ENCODE data around the gene RFX7. TPM values are rescaled to one million over a fixed set of nuclear protein-coding genes. Genes with fewer than 3 reads are reported as not detected.
"Not testable (repeated sequence)": the region's sequence is repeated elsewhere in the genome, so short reads cannot be mapped to it uniquely, and the experiment has no call there.

Gene RFX7
- polyA plus RNA-seq, 1 donor, result 27.4 TPM

DNA sequence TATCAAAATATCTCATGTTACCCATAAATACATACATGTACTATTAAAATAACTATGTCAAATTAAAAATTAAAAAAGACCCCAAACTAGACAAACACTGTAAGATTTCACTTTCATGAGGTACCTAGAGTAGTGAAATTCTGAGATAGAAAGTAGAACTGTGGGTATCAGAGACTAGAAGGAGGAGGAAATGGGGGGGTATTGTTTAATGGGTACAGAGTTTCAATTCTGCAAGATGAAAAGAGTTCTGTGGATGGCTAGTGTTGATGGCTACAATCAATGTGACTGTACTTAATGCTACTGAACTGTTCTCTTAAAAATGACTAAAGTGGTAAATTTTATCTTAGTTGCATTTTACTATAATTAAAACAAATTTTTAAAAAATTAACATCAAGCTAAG lies 36.6 kb downstream of the RFX7 start:
- DNase-seq, result no peak

DNA sequence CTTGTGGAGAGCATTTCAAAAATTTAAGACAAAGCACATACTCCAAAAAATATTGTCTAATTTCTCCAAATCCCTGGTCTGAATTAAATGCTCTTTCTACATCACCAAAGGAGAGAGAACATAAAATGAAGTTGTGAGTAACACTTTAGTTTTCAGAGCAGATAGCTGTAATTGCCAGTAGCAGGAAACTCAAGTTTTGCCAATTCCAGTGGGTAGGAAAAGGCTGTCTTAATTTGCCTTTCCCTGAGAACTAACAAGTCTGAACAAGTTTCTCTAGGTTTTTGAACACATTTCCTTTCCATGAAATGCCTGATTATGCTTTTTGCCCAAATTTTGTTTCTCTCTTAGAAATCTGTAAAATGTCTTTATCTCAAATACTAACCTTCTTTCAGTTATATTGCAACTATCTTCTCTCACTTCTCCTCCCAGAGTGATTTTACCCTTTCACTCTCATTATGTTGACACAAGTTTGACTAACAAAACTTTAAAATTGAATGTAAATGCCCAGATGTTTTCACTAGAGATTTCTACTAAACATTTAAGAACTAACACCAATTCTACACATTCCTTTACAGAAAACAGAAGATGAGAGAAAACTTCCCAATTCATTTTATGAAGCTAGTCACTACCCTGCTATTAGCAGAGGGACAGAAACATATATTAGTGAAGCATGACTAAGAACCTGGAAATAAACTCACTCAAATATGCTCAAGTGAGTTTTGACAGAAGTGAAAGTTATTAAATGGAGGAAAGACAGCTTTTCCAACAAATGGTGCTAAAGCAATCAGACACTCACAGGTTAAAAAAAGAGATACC lies 38.4 kb downstream of the RFX7 start:
- DNase-seq, result no peak

DNA sequence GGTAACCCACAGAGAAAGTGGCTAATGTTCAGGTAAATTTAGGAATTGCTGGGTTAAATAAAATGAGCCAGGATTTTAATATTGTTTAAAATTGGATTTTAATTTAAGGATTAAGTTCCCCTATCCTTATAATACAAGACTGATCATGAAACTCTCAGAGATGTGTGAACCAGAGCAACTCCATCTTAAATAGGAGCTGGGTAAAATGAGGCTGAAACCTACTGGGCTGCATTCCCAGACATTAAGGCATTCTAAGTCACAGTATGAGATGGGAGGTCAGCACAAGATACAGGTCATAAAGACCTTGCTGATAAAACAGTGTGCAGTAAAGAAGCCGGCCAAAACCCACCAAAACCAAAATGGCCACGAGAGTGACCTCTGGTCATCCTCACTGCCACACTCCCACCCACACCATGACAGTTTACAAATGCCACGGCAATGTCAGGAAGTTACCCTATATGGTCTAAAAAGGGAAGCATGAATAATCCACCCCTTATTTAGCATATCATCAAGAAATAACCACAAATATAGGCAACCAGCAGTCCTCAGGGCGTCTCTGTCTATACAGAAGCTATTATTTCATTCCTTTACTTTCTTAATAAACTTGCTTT lies 40.3 kb downstream of the RFX7 start:
- DNase-seq, result not testable (repeated sequence)

DNA sequence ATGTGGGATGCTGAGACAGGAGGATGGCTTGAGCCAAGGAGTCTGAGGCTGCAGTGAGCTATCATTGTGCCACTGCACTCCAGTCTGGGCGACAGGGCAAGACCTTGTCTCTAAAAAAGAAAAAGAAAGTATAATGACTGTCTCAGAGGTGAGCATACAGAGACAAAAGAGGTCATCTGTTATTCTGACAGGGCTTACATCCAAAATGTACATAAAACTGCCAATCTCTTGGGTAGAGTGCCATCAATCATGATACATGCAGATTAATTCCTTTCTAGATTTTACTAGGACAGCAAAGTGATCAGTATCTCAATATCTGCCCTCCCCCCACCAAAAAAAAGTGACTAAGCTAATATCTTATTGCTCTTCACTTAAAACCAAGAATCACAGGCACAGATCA lies 41.0 kb downstream of the RFX7 start:
- DNase-seq, result no peak

DNA sequence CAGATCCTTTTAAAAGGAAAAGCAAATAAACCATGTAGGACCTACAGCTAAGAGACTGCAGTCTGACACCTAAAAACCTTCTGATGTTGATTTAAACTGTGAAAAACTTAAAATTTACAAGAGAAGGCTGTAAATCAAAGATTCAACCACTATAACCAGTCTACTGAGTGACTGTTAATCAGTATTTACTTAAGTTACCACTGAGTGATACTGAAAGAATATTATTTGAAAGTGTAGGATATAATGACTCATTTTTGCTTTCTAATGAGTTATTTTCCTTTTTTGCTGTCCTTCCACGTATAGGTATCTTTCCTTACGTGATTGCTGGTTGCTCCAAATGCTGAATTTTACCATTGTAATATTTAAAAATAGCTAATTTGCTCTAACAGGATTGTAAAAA lies 44.6 kb downstream of the RFX7 start:
- DNase-seq, result no peak

DNA sequence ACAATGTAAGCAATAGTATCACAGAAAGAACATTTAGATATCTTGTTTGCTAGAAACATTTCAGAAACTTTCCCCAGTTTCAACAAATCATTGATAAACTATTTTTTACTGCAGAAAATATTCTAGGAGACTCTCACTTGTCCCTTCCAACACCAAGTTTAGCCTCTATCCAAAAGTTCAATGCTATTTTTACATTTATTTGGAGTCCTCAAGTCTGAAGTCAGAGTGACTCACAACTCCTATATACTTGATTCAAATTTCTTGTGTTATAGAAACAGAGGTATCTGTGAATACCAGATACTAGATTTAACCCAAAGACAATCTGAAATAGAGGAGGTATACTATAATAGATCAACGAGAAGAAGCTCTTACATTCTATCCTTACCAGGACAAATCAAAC lies 49.6 kb downstream of the RFX7 start:
- DNase-seq, result no peak

DNA sequence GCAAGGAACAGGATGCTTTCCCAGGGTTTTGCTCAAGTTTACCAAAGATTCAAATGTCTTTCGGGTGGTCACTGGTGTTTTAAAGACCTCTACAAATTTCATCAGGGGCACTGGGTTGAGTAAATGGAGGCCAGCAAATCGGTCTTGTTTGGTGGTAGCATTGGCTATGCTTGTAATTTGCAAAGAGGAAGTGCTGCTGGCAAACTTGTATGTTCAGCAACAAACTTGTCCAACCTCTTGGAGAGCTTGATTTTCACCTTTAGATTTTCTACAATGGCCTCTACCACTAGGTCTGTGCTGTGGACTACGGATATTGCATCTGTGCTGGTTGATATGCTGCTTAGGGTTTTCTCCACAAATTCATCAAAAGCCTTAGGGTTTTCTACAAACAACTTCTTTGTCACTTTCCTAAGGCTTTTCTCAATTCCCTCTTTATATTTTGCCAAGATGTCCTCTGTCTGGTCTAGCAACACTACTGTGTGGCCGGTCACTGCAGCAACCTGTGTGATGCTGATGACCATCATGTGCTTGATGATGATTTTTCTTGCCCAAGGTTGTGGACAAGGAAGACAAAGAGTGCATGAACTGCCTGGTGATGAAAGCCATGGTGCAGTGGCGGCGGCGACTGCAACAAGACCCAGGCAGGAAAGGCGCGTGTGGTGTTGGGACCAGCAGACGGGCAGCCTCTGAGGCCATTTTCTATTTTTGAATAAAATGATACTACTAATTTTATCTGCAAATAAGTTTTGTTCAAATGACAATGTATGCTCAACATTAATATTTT lies 50.8 kb downstream of the RFX7 start:
- DNase-seq, result no peak

DNA sequence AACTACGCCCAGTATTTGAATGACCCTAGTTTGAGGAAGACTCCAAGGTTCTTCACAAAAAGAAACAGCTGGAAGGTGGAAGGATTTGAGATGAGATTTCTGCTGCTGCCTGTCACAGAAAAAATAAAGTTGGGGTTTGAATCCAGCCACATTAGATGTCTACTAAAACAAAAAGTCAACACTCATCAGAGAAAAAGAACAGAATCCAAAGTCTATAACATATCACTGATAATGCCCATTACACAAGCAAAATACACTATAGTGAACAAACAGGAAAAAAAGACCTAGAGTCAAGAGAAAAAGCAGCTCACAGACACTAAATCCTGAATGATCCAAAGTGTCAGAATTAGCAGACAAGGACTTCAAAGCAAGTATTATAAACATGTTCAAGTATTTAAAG lies 56.0 kb downstream of the RFX7 start:
- no peak for DNase-seq

DNA sequence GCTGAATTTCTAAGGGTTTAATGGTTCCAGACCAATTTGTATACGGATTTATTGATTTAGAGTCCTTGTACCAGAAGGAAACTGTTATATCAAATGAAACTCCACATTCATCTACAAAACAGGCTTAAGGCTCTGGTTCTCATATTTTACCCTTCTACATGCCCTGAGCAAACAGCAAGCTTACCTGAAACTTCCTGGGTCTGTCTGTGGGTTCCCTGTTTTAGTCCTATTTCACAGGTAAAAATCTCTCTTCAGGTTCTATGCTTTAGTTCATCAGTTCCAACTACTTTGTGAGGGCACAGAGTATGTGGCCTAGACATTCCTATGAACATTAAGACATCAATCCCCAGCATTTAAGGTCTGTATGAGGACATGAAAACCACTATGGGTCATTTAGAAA lies 57.7 kb downstream of the RFX7 start:
- DNase-seq, result no peak

DNA sequence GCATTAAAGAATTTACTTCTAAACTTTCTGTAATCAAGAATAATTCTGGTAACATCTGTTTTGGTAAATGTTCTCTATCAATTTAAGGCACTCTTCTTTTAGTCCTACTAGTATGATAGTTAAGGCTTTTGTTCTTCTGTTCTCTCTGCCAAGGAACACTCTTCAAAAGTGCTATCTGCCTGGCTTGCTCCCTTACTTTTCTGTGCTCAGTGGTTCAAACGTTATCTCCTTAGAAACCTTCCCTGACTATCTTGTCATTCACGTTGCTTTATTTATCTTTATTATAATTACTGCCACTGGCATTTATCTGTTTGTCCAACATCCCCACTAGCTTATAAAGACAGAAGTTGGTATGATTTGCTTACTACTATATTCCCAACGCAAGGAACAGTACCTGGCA lies 59.2 kb downstream of the RFX7 start:
- DNase-seq, result no peak

DNA sequence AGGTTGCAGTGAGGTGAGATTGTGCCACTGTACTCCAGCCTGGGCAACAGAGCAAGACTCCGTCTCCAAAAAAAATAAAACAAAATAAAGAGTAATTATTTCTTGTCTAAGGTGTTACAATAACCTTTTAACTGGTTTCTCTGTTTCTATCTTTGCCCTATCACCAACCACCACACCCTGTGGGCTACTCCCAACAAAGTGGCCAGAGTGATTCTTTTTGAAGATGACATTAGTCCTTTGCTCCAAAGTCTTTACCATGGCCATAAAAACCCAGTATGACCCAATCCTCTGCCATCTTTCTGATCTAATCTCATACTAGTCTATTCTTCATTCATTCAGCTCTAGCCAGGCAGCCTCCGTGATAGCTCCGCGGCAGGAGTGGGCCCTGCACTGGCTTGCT lies 62.8 kb downstream of the RFX7 start:
- DNase-seq, result no peak

DNA sequence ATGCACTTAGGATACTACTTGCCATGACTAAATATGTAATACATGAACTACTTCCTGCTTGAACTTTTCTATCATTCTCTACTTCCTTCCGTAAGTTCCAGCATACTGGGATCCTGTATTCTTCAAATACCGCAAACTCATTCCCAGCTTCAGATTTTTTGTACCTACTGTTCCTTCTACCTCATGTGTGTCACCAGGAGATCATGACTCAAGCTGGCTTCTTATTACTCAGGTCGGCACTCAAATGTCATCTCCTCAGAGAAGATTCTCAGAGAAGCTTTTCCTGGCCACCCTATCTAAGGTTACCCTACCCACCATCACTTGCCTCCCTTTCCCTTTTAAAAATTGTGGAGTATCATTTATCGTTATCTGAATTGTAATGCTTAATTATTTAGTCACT lies 66.7 kb downstream of the RFX7 start:
- DNase-seq, result no peak

DNA sequence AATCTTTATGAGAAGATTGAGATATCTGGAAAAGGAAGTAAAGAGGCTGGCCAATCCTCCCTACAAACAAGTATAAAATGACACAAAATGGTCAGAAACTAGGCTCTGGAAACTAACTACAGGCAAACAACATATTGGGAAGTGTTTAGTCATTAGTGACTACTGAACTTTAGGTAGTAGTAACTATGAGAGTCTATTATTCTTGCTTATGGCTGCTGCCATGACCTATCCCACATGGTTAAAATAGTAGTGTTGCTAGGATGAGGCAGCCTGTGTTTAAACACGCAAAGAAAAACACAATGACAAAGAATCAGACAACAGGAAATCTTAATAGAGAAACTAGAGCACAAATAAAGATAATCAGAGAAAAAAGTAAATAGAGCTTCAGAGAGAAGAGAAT lies 67.9 kb downstream of the RFX7 start:
- no peak for DNase-seq

DNA sequence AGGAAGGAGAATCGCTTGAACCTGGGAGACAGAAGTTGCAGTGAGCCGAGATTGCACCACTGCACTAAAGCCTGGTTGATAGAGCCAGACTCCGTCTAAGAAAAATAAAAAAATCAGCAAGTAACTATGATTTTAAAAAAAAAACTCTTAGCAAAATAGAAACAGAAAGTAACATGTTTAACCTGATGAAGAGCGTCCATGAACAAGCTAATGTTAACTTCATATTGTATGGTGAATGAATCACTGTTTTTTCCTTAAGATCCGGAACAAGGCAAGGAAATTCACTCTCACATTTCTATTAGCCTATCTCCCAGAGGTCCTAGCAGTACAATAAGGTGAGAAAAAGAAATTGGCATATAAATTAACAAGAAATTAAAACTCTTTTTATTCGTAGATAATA lies 69.0 kb downstream of the RFX7 start:
- DNase-seq, result no peak

DNA sequence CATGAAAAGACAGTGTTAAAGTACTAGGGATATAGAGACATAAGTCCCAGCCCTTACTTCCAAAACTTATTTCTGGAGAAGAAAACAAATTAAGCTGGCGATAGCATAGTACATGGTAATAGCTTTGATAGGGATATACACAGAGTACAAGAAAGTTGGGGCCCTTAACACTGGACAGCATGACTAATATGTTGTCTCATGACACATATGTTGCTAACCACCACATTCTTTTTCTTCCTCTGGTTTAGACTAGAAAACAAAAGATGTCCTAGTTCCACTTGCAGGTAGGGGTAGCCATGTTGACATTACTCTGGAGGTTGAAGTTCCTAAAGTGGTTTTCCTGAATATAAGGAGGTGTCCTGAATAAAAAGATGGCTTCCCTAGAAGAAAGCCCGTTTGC lies 75.3 kb downstream of the RFX7 start:
- DNase-seq, result no peak

DNA sequence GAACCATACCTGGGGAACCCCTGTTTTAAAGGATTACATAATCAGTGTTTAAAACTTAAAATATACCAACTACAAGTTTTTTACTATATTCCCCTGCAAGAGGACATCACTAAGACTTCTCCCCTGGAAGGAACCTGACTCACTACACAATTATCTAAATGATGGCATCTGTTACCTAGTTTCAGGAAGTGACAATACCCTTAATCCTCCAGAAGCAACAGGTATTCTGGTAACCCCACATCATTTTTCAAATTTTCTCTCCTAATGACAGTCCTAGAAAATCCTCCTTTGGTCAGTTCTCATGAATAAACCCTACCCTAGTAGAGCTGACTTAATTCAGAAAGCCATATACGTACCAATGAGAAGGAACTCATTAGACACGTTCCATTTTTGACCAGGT lies 78.4 kb downstream of the RFX7 start:
- DNase-seq, result no peak

DNA sequence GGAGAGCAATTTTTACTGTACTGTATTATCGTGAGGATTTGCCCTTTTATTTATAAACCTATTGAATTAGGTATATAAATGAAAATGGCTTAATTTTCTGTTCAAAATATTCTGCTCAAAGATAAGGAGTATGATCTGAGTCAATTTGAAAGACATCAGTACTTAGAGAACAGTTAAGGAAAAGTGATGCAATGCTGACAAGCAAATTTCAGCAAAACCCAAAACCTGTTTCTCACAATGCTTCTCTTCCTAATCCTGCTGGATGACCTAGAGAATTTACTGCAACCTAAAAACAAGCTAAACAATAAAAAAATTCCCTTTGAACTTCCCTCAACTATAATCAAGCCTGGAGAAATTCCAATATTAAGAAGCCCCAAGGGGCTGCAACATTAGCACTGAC lies 82.7 kb downstream of the RFX7 start:
- no peak for DNase-seq

DNA sequence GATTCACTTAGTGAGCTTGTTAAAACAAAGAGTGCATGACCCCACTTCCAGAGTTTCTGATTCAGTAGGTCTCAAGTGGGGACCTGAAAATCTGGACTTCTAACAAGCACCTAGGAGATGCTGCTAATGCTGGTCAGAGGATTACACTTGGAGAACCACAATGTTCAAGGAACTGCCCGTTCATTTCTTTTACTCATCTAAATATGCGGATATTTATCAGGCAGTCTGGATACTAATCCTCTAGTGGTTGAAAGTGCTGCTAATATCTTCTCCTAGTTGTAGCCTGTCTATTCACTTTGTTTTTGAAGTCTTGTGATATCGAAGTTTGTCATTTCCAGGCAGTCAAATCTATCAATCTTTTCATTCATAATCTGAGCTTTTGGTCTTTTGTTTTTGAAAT lies 86.8 kb downstream of the RFX7 start:
- no peak for DNase-seq

DNA sequence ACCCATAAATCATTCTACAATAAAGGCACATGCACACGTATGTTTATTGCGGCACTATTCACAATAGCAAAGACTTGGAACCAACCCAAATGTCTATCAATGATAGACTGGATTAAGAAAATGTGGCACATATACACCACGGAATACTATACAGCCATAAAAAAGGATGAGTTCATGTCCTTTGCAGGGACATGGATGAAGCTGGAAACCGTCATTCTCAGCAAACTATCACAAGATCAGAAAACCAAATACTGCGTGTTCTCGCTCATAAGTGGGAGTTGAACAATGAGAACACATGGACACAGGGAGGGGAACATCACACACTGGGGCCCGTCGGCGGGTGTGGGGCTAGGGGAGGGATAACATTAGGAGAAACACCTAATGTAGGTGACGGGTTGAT lies 88.4 kb downstream of the RFX7 start:
- DNase-seq, result not testable (repeated sequence)

DNA sequence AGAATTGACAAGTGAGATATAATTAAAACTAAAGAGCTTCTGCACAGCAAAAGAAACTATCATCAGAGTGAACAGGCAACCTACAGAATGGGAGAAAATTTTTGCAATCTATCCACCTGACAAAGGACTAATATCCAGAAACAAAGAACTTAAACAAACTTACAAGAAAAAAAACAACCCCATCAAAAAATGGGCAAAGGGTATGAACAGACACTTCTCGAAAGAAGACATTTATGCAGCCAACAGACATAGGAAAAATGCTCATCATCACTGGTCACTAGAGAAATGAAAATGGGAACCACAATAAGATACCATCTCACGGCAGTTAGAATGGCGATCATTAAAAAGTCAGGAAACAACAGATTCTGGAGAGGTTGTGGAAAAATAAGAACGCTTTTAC lies 88.9 kb downstream of the RFX7 start:
- DNase-seq, result not testable (repeated sequence)

DNA sequence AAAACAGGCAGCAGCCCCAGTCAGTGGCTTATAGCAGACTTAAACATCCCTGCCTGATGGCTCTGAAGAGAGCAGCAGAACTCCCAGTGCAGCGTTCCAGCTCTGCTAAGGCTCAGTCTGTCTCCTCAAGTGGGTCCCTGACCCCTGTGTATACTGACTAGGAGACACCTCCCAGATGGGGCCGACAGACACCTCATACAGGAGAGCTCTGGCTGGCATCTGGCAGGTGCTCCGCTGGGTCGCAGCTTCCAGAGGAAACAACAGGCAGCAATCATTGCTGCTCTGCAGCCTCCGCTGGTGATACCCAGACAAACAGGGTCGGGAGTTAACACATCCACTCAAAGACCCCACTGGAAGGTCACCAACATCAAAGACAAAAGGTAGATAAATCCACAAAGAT lies 93.5 kb downstream of the RFX7 start:
- DNase-seq, result no peak

DNA sequence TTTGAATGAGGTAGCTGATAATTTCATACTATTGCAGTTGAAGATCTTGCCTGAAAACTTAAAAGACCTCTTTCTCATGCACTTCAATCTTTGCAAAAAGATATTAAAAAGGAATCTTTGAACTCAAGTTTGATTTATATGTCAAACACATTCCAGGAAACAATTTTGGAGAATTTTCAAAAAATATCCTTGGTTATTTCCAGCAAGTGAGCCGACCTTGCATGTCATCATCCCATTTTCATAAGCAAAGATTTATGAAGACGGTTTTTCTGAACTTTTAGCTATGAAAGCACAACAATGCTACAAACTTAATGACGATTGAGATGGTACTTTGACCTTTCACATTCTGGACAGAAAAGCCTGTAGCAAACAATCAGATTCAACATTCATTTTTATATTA lies 95.6 kb downstream of the RFX7 start:
- no peak for DNase-seq

DNA sequence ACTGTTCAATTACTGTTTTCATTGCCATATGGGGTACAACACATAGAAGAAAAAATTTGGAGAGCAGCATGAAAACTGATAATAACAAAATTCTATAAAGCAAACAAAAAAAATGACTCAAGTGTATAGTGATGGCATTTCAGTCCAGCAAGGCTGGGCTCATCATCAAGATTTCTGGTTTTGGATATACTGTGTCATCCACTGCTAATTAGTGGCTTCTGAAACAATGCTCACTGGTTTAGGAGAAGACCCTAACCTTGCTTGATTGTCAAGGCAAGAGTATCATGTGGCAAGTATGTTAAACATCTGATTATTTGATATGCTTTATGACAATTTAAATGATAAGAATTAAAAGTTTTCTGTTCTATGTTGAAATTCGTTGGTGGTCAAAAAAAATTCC lies 96.9 kb downstream of the RFX7 start:
- DNase-seq, result no peak

Data from left kidney (tissue), 2 donors.